ENCODE measurements around the gene MTF1.

MTF1 gene

DNA sequence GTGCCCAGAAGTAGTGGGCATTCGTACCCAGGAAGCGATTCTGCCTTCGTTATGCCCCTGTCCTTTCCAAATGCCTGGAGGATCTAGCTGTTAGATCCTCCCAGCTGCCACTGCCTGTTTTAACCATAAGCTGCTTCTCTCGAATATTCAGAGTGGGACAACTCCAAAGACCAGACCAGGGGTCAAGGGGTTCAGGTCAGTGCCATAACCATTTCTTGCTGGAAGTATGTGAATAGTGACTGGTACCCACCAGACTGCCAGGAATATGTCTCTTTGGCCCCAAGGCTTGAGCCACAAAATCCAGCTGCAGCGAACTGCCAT is 914 bp upstream of the MTF1 start:
- peak overlapping the region; percentile 87 for H3K27ac ChIP-seq (replicated peaks)
- H3K27me3 ChIP-seq (ENCODE audit: insufficient read depth, poor library complexity, severe bottlenecking), result no peaks in the 10 kb centered on the region
- TF ChIP-seq, protein P1, sequence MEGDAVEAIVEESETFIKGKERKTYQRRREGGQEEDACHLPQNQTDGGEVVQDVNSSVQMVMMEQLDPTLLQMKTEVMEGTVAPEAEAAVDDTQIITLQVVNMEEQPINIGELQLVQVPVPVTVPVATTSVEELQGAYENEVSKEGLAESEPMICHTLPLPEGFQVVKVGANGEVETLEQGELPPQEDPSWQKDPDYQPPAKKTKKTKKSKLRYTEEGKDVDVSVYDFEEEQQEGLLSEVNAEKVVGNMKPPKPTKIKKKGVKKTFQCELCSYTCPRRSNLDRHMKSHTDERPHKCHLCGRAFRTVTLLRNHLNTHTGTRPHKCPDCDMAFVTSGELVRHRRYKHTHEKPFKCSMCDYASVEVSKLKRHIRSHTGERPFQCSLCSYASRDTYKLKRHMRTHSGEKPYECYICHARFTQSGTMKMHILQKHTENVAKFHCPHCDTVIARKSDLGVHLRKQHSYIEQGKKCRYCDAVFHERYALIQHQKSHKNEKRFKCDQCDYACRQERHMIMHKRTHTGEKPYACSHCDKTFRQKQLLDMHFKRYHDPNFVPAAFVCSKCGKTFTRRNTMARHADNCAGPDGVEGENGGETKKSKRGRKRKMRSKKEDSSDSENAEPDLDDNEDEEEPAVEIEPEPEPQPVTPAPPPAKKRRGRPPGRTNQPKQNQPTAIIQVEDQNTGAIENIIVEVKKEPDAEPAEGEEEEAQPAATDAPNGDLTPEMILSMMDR (IDR thresholded peaks at IDR 0.05; ENCODE audit: insufficient read depth, low read length), result no peak
- TF ChIP-seq GABPA (IDR thresholded peaks at IDR 0.05; ENCODE audit: low read depth) (no peak), POLR2AphosphoS5 (IDR thresholded peaks at IDR 0.05; ENCODE audit: low read depth) (no peak), REST (IDR thresholded peaks at IDR 0.05; ENCODE audit: insufficient replicate concordance, low read depth) (no peak), SPI1 (IDR thresholded peaks at IDR 0.05; ENCODE audit: borderline replicate concordance, low read depth) (no peak)
- no peak for DNase-seq (ENCODE audit: low read depth in 1 of 2, low spot score in 1 of 2)
- peak overlapping the region; percentile 95 for H3K4me3 ChIP-seq (replicated peaks; ENCODE audit: insufficient read depth, low read length)

GRCh38 chr1:37858931-37859506 is 373 bp downstream of the MTF1 start:
- Histone ChIP-seq H3K4me3 (replicated peaks; ENCODE audit: insufficient read depth, low read length) (peak overlapping the region; percentile 95), H3K27ac (replicated peaks) (peak overlapping the region; percentile 87), H3K27me3 (ENCODE audit: insufficient read depth, poor library complexity, severe bottlenecking) (no peaks in the 10 kb centered on the region)
- DNase-seq (ENCODE audit: low read depth in 1 of 2, low spot score in 1 of 2), result peak; percentile 27 to 43
- no peak for TF ChIP-seq REST (IDR thresholded peaks at IDR 0.05; ENCODE audit: insufficient replicate concordance, low read depth)
- TF ChIP-seq SPI1 (IDR thresholded peaks at IDR 0.05; ENCODE audit: borderline replicate concordance, low read depth), result no peak
- TF ChIP-seq, protein P1 (IDR thresholded peaks at IDR 0.05; ENCODE audit: insufficient read depth, low read length), result no peak
- no peak for TF ChIP-seq GABPA (IDR thresholded peaks at IDR 0.05; ENCODE audit: low read depth)
- no peak for TF ChIP-seq POLR2AphosphoS5 (IDR thresholded peaks at IDR 0.05; ENCODE audit: low read depth)

DNA sequence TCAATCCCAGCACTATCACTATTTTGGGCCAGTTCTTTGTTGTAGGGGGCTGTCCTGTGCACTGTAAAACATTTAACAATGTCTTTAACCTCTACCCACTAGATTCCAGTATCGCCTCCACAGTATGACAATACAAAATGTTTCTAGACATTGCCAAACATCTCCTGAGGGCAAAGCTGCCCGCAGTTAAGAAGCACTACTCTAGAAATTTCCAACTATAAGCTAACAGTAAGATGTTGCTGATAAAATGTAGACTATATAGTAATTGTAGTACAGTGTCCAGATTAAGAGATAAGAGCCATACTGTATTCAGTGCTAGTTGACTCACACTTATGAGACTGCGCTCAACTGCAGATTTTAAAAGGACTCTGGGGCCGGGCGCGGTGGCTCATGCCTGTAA is 5.0 kb downstream of the MTF1 start:
- DNase-seq (ENCODE audit: low read depth in 1 of 2, low spot score in 1 of 2), result no peak
- H3K27ac ChIP-seq (replicated peaks), result no peak overlapping the region
- H3K27me3 ChIP-seq (ENCODE audit: insufficient read depth, poor library complexity, severe bottlenecking), result no peaks in the 10 kb centered on the region
- TF ChIP-seq SPI1 (IDR thresholded peaks at IDR 0.05; ENCODE audit: borderline replicate concordance, low read depth), result no peak
- no peak for TF ChIP-seq GABPA (IDR thresholded peaks at IDR 0.05; ENCODE audit: low read depth)
- TF ChIP-seq POLR2AphosphoS5 (IDR thresholded peaks at IDR 0.05; ENCODE audit: low read depth), result no peak
- TF ChIP-seq REST (IDR thresholded peaks at IDR 0.05; ENCODE audit: insufficient replicate concordance, low read depth), result no peak
- TF ChIP-seq, protein P1 (IDR thresholded peaks at IDR 0.05; ENCODE audit: insufficient read depth, low read length), result no peak
- no peak overlapping the region for H3K4me3 ChIP-seq (replicated peaks; ENCODE audit: insufficient read depth, low read length)
